Fibroblast of villous mesenchyme (primary cell): Measurements from ENCODE around the gene DTD1. TPM values are rescaled to one million over a fixed set of nuclear protein-coding genes. Genes with fewer than 3 reads are reported as not detected.

Experiments
- DNase-seq: peaks from one replicate; pipeline ENCODE4 v3.0.0-alpha.2; 2010; ENCODE audit warnings: low read depth
- H3K4me3 ChIP-seq: 2 replicates; pipeline ENCODE4 v1.5.1; 2011; ENCODE audit warnings: low read depth, mild to moderate bottlenecking, low read length
- small RNA-seq: library from RNA; depleted of rRNA; stranded (forward); fragments of <200 nt; gene quantifications from one replicate; pipeline ENCODE3, GENCODE V24; 2012
- total RNA-seq: library from RNA; depleted of rRNA; stranded (reverse); fragments of >200 nt; gene quantifications from 2 replicates; pipeline ENCODE4 v1.2.3, GENCODE V29; 2012
- TF ChIP-seq, protein P1 (sequence below): IDR thresholded peaks from 2 replicates; pipeline ENCODE4 v1.5.1; 2012; ENCODE audit warnings: low read depth, mild to moderate bottlenecking, low read length; ENCODE audit not compliant: insufficient read depth

Gene DTD1
- total RNA-seq, 1 donor: 47.1 TPM

GRCh38 chr20:18811904-18812303 lies 224.1 kb downstream of the DTD1 start:
- no peak overlapping the region for H3K4me3 ChIP-seq
- DNase-seq: no peak
- TF ChIP-seq, protein P1, sequence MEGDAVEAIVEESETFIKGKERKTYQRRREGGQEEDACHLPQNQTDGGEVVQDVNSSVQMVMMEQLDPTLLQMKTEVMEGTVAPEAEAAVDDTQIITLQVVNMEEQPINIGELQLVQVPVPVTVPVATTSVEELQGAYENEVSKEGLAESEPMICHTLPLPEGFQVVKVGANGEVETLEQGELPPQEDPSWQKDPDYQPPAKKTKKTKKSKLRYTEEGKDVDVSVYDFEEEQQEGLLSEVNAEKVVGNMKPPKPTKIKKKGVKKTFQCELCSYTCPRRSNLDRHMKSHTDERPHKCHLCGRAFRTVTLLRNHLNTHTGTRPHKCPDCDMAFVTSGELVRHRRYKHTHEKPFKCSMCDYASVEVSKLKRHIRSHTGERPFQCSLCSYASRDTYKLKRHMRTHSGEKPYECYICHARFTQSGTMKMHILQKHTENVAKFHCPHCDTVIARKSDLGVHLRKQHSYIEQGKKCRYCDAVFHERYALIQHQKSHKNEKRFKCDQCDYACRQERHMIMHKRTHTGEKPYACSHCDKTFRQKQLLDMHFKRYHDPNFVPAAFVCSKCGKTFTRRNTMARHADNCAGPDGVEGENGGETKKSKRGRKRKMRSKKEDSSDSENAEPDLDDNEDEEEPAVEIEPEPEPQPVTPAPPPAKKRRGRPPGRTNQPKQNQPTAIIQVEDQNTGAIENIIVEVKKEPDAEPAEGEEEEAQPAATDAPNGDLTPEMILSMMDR: no peak

- DNase-seq: no peak
- TF ChIP-seq, protein P1: no peak
- H3K4me3 ChIP-seq: no peak within 1 kb of the TSS
These were observed 225.6 kb downstream of the DTD1 start, which contains the start of gene SCP2D1 for GRCh38 chr20:18813483-18813882. TSS of gene SCP2D1 (plus strand) at chr20:18813783. CDS start at chr20:18813816, 33 bp downstream.

DNA sequence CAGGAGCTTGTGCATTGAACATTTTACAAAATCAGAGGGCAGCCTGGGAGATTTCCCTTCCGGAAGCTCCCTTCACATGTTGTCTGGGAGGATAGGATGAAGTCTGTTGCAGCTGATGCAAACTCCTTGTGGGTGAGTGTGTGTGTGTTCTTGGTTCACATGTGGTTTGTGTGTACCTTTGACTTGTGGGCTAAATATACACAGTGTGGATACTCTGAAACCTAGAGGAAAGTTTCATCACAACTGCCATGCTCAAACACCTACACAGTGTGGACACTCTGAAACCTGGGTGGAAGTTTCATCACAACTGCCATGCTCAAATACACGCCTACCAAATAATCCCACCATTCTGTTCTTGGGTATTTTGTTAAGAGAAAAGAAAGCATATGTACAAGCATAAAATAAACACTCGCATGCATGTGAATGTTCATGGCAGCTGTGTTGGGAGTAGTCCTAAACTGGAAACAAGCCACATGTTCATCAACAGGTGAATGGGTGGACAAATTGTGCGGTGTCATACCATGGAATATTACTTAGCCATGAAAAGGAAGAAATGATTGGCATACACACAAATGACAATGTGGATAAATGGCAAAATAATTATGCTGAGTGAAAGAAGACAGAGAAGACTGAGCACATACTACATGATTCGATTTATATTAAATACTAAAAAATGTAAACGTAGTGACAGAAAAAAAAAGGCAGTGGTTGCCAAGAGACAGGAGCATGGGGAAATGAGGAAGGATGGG lies 227.5 kb downstream of the DTD1 start:
- TF ChIP-seq, protein P1: no peak
- H3K4me3 ChIP-seq: no peak overlapping the region
- no peak for DNase-seq

Small RNA genes within 50 kb of the gene (small RNA-seq; reads per million reads assigned to genes)
- gene RN7SL638P (not detected), gene RNU6ATAC34P (not detected)

Other genes starting within 250 kb of the DTD1 start
- 0.64 and 1.3 TPM in 2 replicates for gene DZANK1, start 121.0 kb upstream of the DTD1 start, total RNA-seq
- gene POLR3F, start 120.7 kb upstream of the DTD1 start, total RNA-seq: 11.6 and 18.6 TPM in 2 replicates
- gene RBBP9, start 90.8 kb upstream of the DTD1 start, total RNA-seq: 15.5 and 20.3 TPM in 2 replicates
- 41.6 and 67.4 TPM in 2 replicates for gene SEC23B, start 80.1 kb upstream of the DTD1 start, total RNA-seq
- gene SMIM26, start 20.6 kb upstream of the DTD1 start, total RNA-seq: 44.0 and 57.3 TPM in 2 replicates
- gene SCP2D1, start 225.7 kb downstream of the DTD1 start, total RNA-seq: not detected in 2 replicates